NCI-H526 treated with DMSO at 0.1 percent for 48 hours (cell line): ENCODE measurements around the gene ACTMAP.
A peak's percentile ranks its signal among the peaks of the same experiment; 100 is the strongest.
"Not testable (repeated sequence)": the region's sequence is repeated elsewhere in the genome, so short reads cannot be mapped to it uniquely, and the experiment has no call there.

Experiments
- DNase-seq: peaks from one replicate; lab custom pipeline; 2025; lab: John Stamatoyannopoulos, UW

The ACTMAP gene

GRCh38 chr19:40775632-40776022 is 25.4 kb upstream of the ACTMAP start:
- no peak for DNase-seq

GRCh38 chr19:40774916-40775631 is 24.8 kb upstream of the ACTMAP start, which contains the start of gene MIA:
MIA (plus strand) TSS chr19:40775521; CDS start chr19:40775543, 22 bp downstream.
- no peak for DNase-seq

- not testable (repeated sequence) for DNase-seq
These were observed 21.0 kb upstream of the ACTMAP start for GRCh38 chr19:40771101-40771862.

GRCh38 chr19:40768869-40769268 is 18.6 kb upstream of the ACTMAP start:
- DNase-seq = no peak

GRCh38 chr19:40766385-40766784 is 16.1 kb upstream of the ACTMAP start:
- not testable (repeated sequence) for DNase-seq

GRCh38 chr19:40763963-40764362 is 13.7 kb upstream of the ACTMAP start:
- DNase-seq = no peak

- no peak for DNase-seq
These were observed 13.2 kb upstream of the ACTMAP start for GRCh38 chr19:40763526-40763925.

GRCh38 chr19:40762754-40763470 is 12.6 kb upstream of the ACTMAP start:
- DNase-seq = no peak

- DNase-seq = no peak
These were observed 9.1 kb upstream of the ACTMAP start for GRCh38 chr19:40759352-40759751.

- no peak for DNase-seq
These were observed 8.2 kb upstream of the ACTMAP start for GRCh38 chr19:40758491-40758890.

- DNase-seq = no peak
These were observed 6.3 kb upstream of the ACTMAP start for GRCh38 chr19:40756502-40757110.

- DNase-seq = no peak
These were observed 5.5 kb upstream of the ACTMAP start for GRCh38 chr19:40755791-40756190.

- no peak for DNase-seq
These were observed 5.0 kb upstream of the ACTMAP start for GRCh38 chr19:40755248-40755624.

- no peak for DNase-seq
These were observed 4.5 kb upstream of the ACTMAP start for GRCh38 chr19:40754611-40755247.

GRCh38 chr19:40752257-40752781 is 2.0 kb upstream of the ACTMAP start:
- DNase-seq = no peak

- DNase-seq = peak; percentile 97
These were observed 729 bp upstream of the ACTMAP start, which contains the start of gene SNRPA for GRCh38 chr19:40750874-40751537. SNRPA (plus strand) TSS chr19:40751203; CDS start chr19:40751409, 206 bp downstream.

GRCh38 chr19:40747536-40747935 is 2.7 kb downstream of the ACTMAP start:
- no peak for DNase-seq

GRCh38 chr19:40745402-40745780 is 4.9 kb downstream of the ACTMAP start:
- DNase-seq = no peak

GRCh38 chr19:40744554-40745401 is 5.5 kb downstream of the ACTMAP start:
- no peak for DNase-seq

- no peak for DNase-seq
These were observed 6.4 kb downstream of the ACTMAP start for GRCh38 chr19:40743926-40744325.
